Keratinocyte (primary cell): ENCODE measurements around the gene TRIM26.

Experiments used
- EZH2 ChIP-seq: IDR thresholded peaks from one replicate; pipeline ENCODE4 v1.6.1; 2012; ENCODE audit warnings: inconsistent platforms, mild to moderate bottlenecking, low read length, moderate library complexity
- TF ChIP-seq, protein P1 (sequence below), 3 experiments: IDR thresholded peaks in 1 of 3; conservative IDR thresholded peaks in 1 of 3; optimal IDR thresholded peaks in 1 of 3; 2 replicates in 2 of 3; 3 replicates in 1 of 3; pipeline versions ENCODE3 to v1.5.1; 2011; ENCODE audit warnings: low read length in 3 of 3, mild to moderate bottlenecking in 3 of 3, moderate library complexity in 2 of 3, control low read depth in 1 of 3, inconsistent platforms in 1 of 3; ENCODE audit not compliant: insufficient read depth in 2 of 3; ENCODE audit errors: extremely low read depth in 1 of 3

DNA sequence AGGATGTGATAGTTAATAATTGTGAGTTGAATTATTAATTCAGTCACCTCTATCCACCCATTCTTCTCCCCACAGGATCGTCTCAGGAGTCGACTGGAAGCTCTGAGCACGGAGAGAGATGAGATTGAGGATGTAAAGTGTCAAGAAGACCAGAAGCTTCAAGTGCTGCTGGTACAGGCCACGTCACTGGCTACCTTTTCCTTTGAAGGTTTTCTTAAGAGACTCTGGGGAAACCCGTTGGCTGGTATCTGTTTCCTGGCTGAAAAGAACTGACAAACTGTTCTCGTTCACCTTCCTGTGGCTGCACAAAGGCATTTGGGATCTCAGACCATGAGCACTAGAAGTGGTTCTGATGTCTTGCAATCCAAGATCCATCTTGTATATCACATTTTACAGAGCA is 46.1 kb downstream of the TRIM26 start:
- TF ChIP-seq, protein P1, sequence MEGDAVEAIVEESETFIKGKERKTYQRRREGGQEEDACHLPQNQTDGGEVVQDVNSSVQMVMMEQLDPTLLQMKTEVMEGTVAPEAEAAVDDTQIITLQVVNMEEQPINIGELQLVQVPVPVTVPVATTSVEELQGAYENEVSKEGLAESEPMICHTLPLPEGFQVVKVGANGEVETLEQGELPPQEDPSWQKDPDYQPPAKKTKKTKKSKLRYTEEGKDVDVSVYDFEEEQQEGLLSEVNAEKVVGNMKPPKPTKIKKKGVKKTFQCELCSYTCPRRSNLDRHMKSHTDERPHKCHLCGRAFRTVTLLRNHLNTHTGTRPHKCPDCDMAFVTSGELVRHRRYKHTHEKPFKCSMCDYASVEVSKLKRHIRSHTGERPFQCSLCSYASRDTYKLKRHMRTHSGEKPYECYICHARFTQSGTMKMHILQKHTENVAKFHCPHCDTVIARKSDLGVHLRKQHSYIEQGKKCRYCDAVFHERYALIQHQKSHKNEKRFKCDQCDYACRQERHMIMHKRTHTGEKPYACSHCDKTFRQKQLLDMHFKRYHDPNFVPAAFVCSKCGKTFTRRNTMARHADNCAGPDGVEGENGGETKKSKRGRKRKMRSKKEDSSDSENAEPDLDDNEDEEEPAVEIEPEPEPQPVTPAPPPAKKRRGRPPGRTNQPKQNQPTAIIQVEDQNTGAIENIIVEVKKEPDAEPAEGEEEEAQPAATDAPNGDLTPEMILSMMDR (optimal IDR thresholded peaks at IDR 0.05 in 1 of 3, IDR thresholded peaks at IDR 0.05 in 1 of 3, conservative IDR thresholded peaks at IDR 0.05 in 1 of 3; ENCODE audit: extremely low read depth in 1 of 3, insufficient read depth in 2 of 3, low read length in 3 of 3), result no peak
- no peak for TF ChIP-seq EZH2
